Spleen (tissue), 11 donors: ENCODE data around the gene PDGFA. TPM values are rescaled to one million over a fixed set of nuclear protein-coding genes. Genes with fewer than 3 reads are reported as not detected.

ENCODE experiments used
- DNase-seq: peaks from one replicate; pipeline ENCODE4 v3.0.0-alpha.2; 2020
- H3K27ac ChIP-seq, 8 donors: fragments of 200-600 bp; sonication (generic) in 7 of 8; 1 replicate in 4 of 8; 2 replicates in 4 of 8; pipeline versions ENCODE4 v1.5.0 to v1.8.0; 2016 to 2021; ENCODE audit warnings: inconsistent platforms in 4 of 8, mild to moderate bottlenecking in 4 of 8, moderate library complexity in 1 of 8
- H3K27me3 ChIP-seq, 7 donors: fragments of 200-600 bp; sonication (generic) in 6 of 7; replicated peaks in 1 of 7; 1 replicate in 4 of 7; 2 replicates in 3 of 7; pipeline versions ENCODE4 v1.5.0 to v1.8.0; 2016 to 2021; ENCODE audit warnings: inconsistent platforms in 3 of 7, mild to moderate bottlenecking in 1 of 7
- H3K36me3 ChIP-seq, 6 donors: fragments of 200-600 bp; sonication (generic) in 5 of 6; 1 replicate in 4 of 6; 2 replicates in 2 of 6; pipeline versions ENCODE4 v1.5.0 to v1.8.0; 2016 to 2021; ENCODE audit warnings: inconsistent platforms in 2 of 6
- H3K4me1 ChIP-seq, 6 donors: fragments of 200-600 bp; sonication (generic) in 5 of 6; 1 replicate in 3 of 6; 2 replicates in 3 of 6; pipeline versions ENCODE4 v1.5.0 to v1.8.0; 2016 to 2021; ENCODE audit warnings: inconsistent platforms in 3 of 6
- H3K4me3 ChIP-seq, 8 donors: fragments of 200-600 bp; sonication (generic) in 7 of 8; 1 replicate in 4 of 8; 2 replicates in 4 of 8; pipeline versions ENCODE4 v1.5.0 to v1.8.0; 2016 to 2021; ENCODE audit warnings: inconsistent platforms in 4 of 8, mild to moderate bottlenecking in 4 of 8, moderate library complexity in 2 of 8
- H3K9me3 ChIP-seq, 8 donors: fragments of 200-600 bp; sonication (generic) in 7 of 8; 1 replicate in 4 of 8; 2 replicates in 4 of 8; pipeline versions ENCODE4 v1.5.0 to v1.8.0; 2016 to 2021; ENCODE audit warnings: inconsistent platforms in 4 of 8
- POLR2A ChIP-seq, 3 donors: fragments of 450-650 bp; IDR thresholded peaks; one replicate each; pipeline ENCODE4 v1.5.1; 2017; ENCODE audit warnings: antibody characterized with exemption in 3 of 3, mild to moderate bottlenecking in 1 of 3
- POLR2AphosphoS5 ChIP-seq, 3 donors: sonication (generic); formaldehyde crosslinking; IDR thresholded peaks; one replicate each; pipeline ENCODE4 v1.5.1; 2017; ENCODE audit warnings: antibody characterized with exemption in 3 of 3
- WGBS, 5 donors: extraction: QIAGEN DNeasy Blood & Tissue Kit in 3 of 5; methylation state at CpG; one replicate each; pipeline versions ENCODE4 v1.1.5 to v1.1.7; 2013 to 2018; 5-methylcytosine and 5-hydroxymethylcytosine counted together
- intact Hi-C: fragments of 100-400 bp; cut with DNase I; formaldehyde crosslinking; loops from one replicate; pipeline ENCODE4 v1.15.0; 2023; ENCODE audit warnings: low total_unique reads
- polyA plus RNA-seq, 3 donors: library from polyadenylated mRNA; stranded (reverse); fragments of 200-250 nt; gene quantifications; one replicate each; pipeline ENCODE4 v1.2.1, GENCODE V29; 2013
- total RNA-seq, 7 donors: library from RNA; depleted of rRNA in 3 of 7; stranded (reverse); fragments of >200 nt in 3 of 7; fragmentation: NEBNext Ultra II Directional in 4 of 7; extraction: Animal tissue kit (Norgen Biotek cat#: 25700) in 4 of 7; gene quantifications; one replicate each; pipeline versions ENCODE4 v1.1.0 to v1.2.1, GENCODE V29; 2016 to 2021
- TF ChIP-seq, protein P1 (sequence below), 11 experiments: fragments of 200-600 bp in 7 of 11; fragments of 450-650 bp in 4 of 11; sonication (generic) in 4 of 11; IDR thresholded peaks in 8 of 11; conservative IDR thresholded peaks in 3 of 11; 1 replicate in 7 of 11; 2 replicates in 4 of 11; pipeline versions ENCODE4 v1.4.0 to v1.8.0; 2016 to 2021; ENCODE audit warnings: antibody characterized with exemption in 11 of 11, inconsistent platforms in 4 of 11, mild to moderate bottlenecking in 1 of 11
- donor health status: healthy with polysubstance abuse.
- donor health status: DM: no; HTN: no; CAD: no; lungs with moderate emphysema.
- donor health status: DM: no; HTN: no; CAD: no.
- donor health status: Bipolar disorder and iron deficiency.
- donor health status: healthy.
- donor health status: DM: no; HTN: no; CAD: no.
- donor health status: DM: yes; HTN: yes; CAD: no.

Gene PDGFA
- total and polyA plus RNA-seq, 10 donors, result 6.1 to 49.5 (median 19.9) TPM

DNA sequence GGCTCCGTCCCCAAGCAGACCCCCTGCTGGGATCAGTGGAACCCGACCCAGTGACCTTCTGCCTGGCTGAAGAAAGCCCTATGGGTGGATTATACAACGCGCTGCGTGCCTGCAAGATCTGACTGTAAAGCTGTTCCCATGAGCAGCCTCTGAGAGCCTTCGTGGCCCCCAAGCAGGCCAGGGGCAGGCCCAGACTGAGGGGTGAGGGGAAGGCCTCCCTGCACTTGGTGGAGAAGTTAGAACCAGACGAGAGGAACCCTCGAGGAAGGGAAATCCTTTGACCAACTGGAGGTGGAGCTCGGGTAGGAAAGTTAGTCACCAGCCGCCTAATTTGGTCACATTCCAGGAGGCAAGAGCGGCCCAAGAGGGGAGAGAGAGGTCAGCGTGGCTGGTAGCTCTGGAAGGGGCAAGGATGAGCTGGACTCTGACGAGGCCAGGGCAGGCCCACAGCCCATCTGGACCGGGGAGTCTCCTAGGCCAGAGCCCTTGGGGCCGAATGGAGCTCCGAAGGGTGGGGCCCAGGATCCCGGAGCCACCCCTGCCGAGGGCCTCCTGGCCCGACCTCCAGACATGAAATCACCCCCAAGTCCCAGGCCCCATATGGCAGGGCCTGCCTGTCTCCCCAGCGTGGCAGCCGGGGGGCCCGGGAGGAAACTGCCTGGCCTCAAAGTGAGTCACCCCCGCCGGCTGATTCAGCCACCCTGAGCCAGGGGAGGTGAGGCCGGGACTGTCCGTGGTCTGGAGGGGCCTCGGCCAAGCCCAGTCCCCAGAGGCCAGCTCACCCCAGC is 23.3 kb upstream of the PDGFA start:
- 50 to 64% (median 51%) methylated on average over 12 to 27 of the region's 27 CpGs for WGBS, 5 donors
- Histone ChIP-seq H3K27ac (peak overlapping the region in 6 of 8 donors; percentile 38 to 72 (median 54)), H3K4me1 (peaks cover 0 to 29% (median 17%) of the 10 kb centered on the region in 6 donors), H3K4me3 (no peak overlapping the region), H3K36me3 (no peaks in the 10 kb centered on the region), H3K27me3 (no peaks in the 10 kb centered on the region), H3K9me3 (peaks cover 0 to 12% (median 3%) of the 10 kb centered on the region in 8 donors)
- TF ChIP-seq POLR2A (IDR thresholded peaks at IDR 0.05), result no peak
- TF ChIP-seq POLR2AphosphoS5 (IDR thresholded peaks at IDR 0.05), result peak; percentile 38 to 51 (median 39)
- TF ChIP-seq, protein P1, sequence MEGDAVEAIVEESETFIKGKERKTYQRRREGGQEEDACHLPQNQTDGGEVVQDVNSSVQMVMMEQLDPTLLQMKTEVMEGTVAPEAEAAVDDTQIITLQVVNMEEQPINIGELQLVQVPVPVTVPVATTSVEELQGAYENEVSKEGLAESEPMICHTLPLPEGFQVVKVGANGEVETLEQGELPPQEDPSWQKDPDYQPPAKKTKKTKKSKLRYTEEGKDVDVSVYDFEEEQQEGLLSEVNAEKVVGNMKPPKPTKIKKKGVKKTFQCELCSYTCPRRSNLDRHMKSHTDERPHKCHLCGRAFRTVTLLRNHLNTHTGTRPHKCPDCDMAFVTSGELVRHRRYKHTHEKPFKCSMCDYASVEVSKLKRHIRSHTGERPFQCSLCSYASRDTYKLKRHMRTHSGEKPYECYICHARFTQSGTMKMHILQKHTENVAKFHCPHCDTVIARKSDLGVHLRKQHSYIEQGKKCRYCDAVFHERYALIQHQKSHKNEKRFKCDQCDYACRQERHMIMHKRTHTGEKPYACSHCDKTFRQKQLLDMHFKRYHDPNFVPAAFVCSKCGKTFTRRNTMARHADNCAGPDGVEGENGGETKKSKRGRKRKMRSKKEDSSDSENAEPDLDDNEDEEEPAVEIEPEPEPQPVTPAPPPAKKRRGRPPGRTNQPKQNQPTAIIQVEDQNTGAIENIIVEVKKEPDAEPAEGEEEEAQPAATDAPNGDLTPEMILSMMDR (IDR thresholded peaks at IDR 0.05 in 8 of 11, conservative IDR thresholded peaks at IDR 0.05 in 3 of 11), result no peak
- no peak for DNase-seq
- intact Hi-C loops, result no loop called here

DNA sequence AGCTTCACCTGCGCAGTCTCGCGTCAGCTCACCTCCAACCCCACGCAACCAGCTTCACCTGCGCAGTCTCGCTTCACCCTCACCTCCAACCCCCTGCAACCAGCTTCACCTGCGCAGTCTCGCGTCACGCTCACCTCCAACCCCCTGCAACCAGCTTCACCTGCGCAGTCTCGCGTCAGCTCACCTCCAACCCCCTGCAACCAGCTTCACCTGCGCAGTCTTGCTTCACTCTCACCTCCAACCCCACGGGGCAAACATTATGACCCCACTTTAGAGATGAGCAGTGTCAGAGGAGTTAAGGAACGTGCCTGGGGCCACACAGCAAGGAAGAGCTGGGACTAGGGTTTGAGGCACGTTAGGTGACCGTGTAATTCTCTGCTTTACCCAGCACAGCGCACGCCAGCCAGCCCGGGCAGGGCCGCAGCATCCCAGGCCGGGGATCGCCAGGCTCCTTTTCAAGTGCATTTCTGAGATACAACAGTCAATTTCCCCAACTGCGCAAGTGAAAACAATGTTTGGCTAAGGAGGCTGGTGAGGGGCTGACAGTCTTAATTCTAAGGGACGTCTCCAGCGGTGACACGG is 22.6 kb upstream of the PDGFA start:
- 83 to 93% (median 87%) methylated on average over 25 to 28 of the region's 28 CpGs for WGBS, 5 donors
- intact Hi-C loops, result no loop called here
- TF ChIP-seq POLR2A (IDR thresholded peaks at IDR 0.05), result no peak
- TF ChIP-seq POLR2AphosphoS5 (IDR thresholded peaks at IDR 0.05), result no peak

DNA sequence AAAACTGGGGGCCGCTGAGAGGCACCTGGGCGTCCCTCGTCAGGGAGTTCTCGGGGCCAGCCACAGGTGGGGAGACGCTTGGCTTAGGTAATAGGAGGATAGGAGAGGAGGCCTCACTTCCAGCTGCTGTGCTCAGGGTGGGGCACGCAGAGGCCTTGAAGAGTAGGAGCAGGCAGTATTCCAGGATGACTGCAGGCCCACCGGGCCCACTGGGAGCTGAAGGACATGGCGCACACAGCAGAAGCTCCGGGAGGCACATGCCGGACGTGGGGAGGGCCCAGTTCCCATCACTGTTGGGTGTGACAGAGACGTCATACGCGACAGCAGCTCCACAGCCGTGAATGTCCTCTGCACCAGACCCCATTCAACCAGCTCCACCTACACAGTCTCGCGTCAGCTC is 22.0 kb upstream of the PDGFA start:
- H3K4me1 ChIP-seq, result peaks cover 0 to 36% (median 21%) of the 10 kb centered on the region in 6 donors
- TF ChIP-seq POLR2A (IDR thresholded peaks at IDR 0.05) (no peak), POLR2AphosphoS5 (IDR thresholded peaks at IDR 0.05) (peak in 1 of 3 donors; percentile 39)
- TF ChIP-seq, protein P1 (IDR thresholded peaks at IDR 0.05 in 8 of 11, conservative IDR thresholded peaks at IDR 0.05 in 3 of 11), result no peak
- H3K9me3 ChIP-seq, result peaks cover 0 to 12% (median 3%) of the 10 kb centered on the region in 8 donors
- no peak overlapping the region for H3K27ac ChIP-seq
- intact Hi-C loops, result no loop called here
- H3K4me3 ChIP-seq, result no peak overlapping the region
- no peak for DNase-seq
- H3K27me3 ChIP-seq, result no peaks in the 10 kb centered on the region
- WGBS, 5 donors, result 84 to 93% (median 86%) methylated on average over 11 to 17 of the region's 17 CpGs
- H3K36me3 ChIP-seq, result no peaks in the 10 kb centered on the region

More for the DNA sequence above, 22.6 kb upstream of the PDGFA start:
- peaks cover 0 to 35% (median 21%) of the 10 kb centered on the region in 6 donors for H3K4me1 ChIP-seq
- no peaks in the 10 kb centered on the region for H3K27me3 ChIP-seq
- H3K9me3 ChIP-seq, result peaks cover 0 to 12% (median 3%) of the 10 kb centered on the region in 8 donors
- H3K27ac ChIP-seq, result peak overlapping the region in 5 of 8 donors; percentile 38 to 72 (median 51)
- no peak overlapping the region for H3K4me3 ChIP-seq
- no peak for DNase-seq
- no peaks in the 10 kb centered on the region for H3K36me3 ChIP-seq

DNA sequence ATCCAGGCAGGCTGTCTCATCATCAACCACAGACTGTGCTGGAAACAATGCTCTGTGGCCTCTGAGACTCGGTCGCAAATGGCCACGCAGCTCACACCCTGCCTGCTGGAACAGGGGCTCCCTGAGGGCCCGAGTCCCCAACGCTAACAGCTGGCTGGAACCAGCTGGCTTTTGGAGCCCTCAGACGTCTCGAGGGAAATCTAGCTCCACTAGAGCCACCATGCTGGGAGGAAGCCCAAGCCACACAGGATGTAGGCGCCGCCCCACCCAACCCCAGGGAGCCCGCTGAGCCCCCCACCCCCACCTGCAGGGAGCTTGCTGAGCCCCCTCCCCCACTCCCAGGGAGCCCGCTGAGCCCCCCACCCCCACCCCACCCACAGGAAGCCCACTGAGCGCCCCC is 21.4 kb upstream of the PDGFA start:
- H3K4me3 ChIP-seq, result no peak overlapping the region
- H3K4me1 ChIP-seq, result peaks cover 0 to 36% (median 21%) of the 10 kb centered on the region in 6 donors
- DNase-seq, result no peak
- intact Hi-C loops, result no loop called here
- H3K9me3 ChIP-seq, result peaks cover 0 to 12% (median 3%) of the 10 kb centered on the region in 8 donors
- no peaks in the 10 kb centered on the region for H3K27me3 ChIP-seq
- TF ChIP-seq, protein P1 (IDR thresholded peaks at IDR 0.05 in 8 of 11, conservative IDR thresholded peaks at IDR 0.05 in 3 of 11), result no peak
- TF ChIP-seq POLR2AphosphoS5 (IDR thresholded peaks at IDR 0.05) (no peak), POLR2A (IDR thresholded peaks at IDR 0.05) (no peak)
- H3K36me3 ChIP-seq, result no peaks in the 10 kb centered on the region
- H3K27ac ChIP-seq, result no peak overlapping the region
- 56 to 77% (median 73%) methylated on average over 3 to 12 of the region's 12 CpGs for WGBS, 5 donors
